HepG2 (cell line): ENCODE results near the gene BCL2L1. TPM values are rescaled to one million over a fixed set of nuclear protein-coding genes. Genes with fewer than 3 reads are reported as not detected.

Experiments used
- AKAP8 ChIP-seq: sonication (generic); formaldehyde crosslinking; IDR thresholded peaks from 2 replicates; pipeline ENCODE4 v1.5.1; 2020; ENCODE audit warnings: mild to moderate bottlenecking, missing genetic modification reagents
- ATF4 ChIP-seq, 2 experiments: fragments of 450-650 bp in 1 of 2; sonication (generic) in 1 of 2; formaldehyde crosslinking; IDR thresholded peaks; 2 replicates each; pipeline versions ENCODE4 v1.5.0 to v1.8.0; 2020 to 2022; ENCODE audit warnings: mild to moderate bottlenecking in 1 of 2, missing genetic modification reagents in 1 of 2
- DNMT3B ChIP-seq: conservative IDR thresholded peaks from 2 replicates; pipeline ENCODE4 v1.6.1; 2016; ENCODE audit warnings: missing biosample characterization, control low read depth
- KLF12 ChIP-seq: sonication (generic); formaldehyde crosslinking; IDR thresholded peaks from 2 replicates; pipeline ENCODE4 v1.4.0; 2020; ENCODE audit warnings: missing genetic modification reagents, borderline replicate concordance
- KMT2A ChIP-seq: sonication (generic); formaldehyde crosslinking; IDR thresholded peaks from 2 replicates; pipeline ENCODE4 v1.4.0; 2020; ENCODE audit warnings: missing genetic modification reagents
- MIER2 ChIP-seq: IDR thresholded peaks from 2 replicates; pipeline ENCODE4 v1.6.1; 2016; ENCODE audit warnings: missing biosample characterization, missing genetic modification reagents
- NKX3-1 ChIP-seq: sonication (generic); formaldehyde crosslinking; IDR thresholded peaks from 2 replicates; pipeline ENCODE4 v1.5.0; 2020; ENCODE audit warnings: missing genetic modification reagents
- POGZ ChIP-seq: sonication (generic); formaldehyde crosslinking; IDR thresholded peaks from 2 replicates; pipeline ENCODE4 v1.4.0; 2020; ENCODE audit warnings: mild to moderate bottlenecking, missing genetic modification reagents
- RBM39 ChIP-seq: fragments of 200-400 bp; formaldehyde crosslinking; IDR thresholded peaks from one replicate; pipeline ENCODE4 v1.6.1; 2018; ENCODE audit warnings: antibody characterized with exemption, mild to moderate bottlenecking, low read depth, low read length; ENCODE audit not compliant: poor library complexity, severe bottlenecking
- RCOR2 ChIP-seq: IDR thresholded peaks from 2 replicates; pipeline ENCODE4 v1.6.1; 2016; ENCODE audit warnings: missing biosample characterization, missing genetic modification reagents
- RELA ChIP-seq: sonication (generic); formaldehyde crosslinking; IDR thresholded peaks from 2 replicates; pipeline ENCODE4 v1.4.0; 2020; ENCODE audit warnings: missing genetic modification reagents
- SMC3 ChIP-seq: IDR thresholded peaks from 2 replicates; pipeline ENCODE4 v1.6.1; 2011; ENCODE audit warnings: low read length, improper control_type of control experiment
- SSRP1 ChIP-seq: IDR thresholded peaks from 2 replicates; pipeline ENCODE4 v1.6.1; 2016; ENCODE audit warnings: control low read depth
- STAG1 ChIP-seq: sonication (generic); formaldehyde crosslinking; IDR thresholded peaks from 2 replicates; pipeline ENCODE4 v1.4.0; 2020; ENCODE audit warnings: missing genetic modification reagents
- TAF1 ChIP-seq: sonication (generic); formaldehyde crosslinking; IDR thresholded peaks from 2 replicates; pipeline ENCODE4 v1.4.0; 2020; ENCODE audit warnings: missing genetic modification reagents
- TBL1XR1 ChIP-seq: fragments of 150-350 bp; IDR thresholded peaks from 2 replicates; pipeline ENCODE4 v1.6.1; 2014; ENCODE audit warnings: borderline replicate concordance, low read length; ENCODE audit not compliant: partially characterized antibody
- TCF12 ChIP-seq, 2 experiments: fragments of 450-650 bp in 1 of 2; sonication (generic) in 1 of 2; formaldehyde crosslinking in 1 of 2; IDR thresholded peaks; 2 replicates each; pipeline versions ENCODE4 v1.6.1 to v1.8.0; 2017 to 2022; ENCODE audit warnings: antibody characterized with exemption in 1 of 2, mild to moderate bottlenecking in 1 of 2, missing genetic modification reagents in 1 of 2, moderate library complexity in 1 of 2
- TERF1 ChIP-seq: sonication (generic); formaldehyde crosslinking; IDR thresholded peaks from 2 replicates; pipeline ENCODE4 v1.8.0; 2022; ENCODE audit warnings: mild to moderate bottlenecking, missing genetic modification reagents, moderate library complexity
- THAP7 ChIP-seq: sonication (generic); formaldehyde crosslinking; IDR thresholded peaks from 2 replicates; pipeline ENCODE4 v1.8.1; 2023; ENCODE audit warnings: mild to moderate bottlenecking, missing genetic modification reagents
- ZBTB1 ChIP-seq: sonication (generic); formaldehyde crosslinking; IDR thresholded peaks from 2 replicates; pipeline ENCODE4 v1.4.0; 2020; ENCODE audit warnings: missing genetic modification reagents, borderline replicate concordance
- ZNF121 ChIP-seq: sonication (generic); formaldehyde crosslinking; IDR thresholded peaks from 2 replicates; pipeline ENCODE4 v1.5.0; 2020; ENCODE audit warnings: mild to moderate bottlenecking, missing genetic modification reagents
- ZNF264 ChIP-seq: sonication (generic); formaldehyde crosslinking; IDR thresholded peaks from 2 replicates; pipeline ENCODE4 v1.4.0; 2020; ENCODE audit warnings: missing genetic modification reagents
- ZNF367 ChIP-seq: sonication (generic); formaldehyde crosslinking; IDR thresholded peaks from 2 replicates; pipeline ENCODE4 v1.4.0; 2020; ENCODE audit warnings: missing genetic modification reagents, borderline replicate concordance
- ZNF484 ChIP-seq: sonication (generic); formaldehyde crosslinking; IDR thresholded peaks from 2 replicates; pipeline ENCODE4 v1.5.1; 2020; ENCODE audit warnings: mild to moderate bottlenecking, low read depth, missing genetic modification reagents, borderline replicate concordance
- ZNF549 ChIP-seq: sonication (generic); formaldehyde crosslinking; IDR thresholded peaks from 2 replicates; pipeline ENCODE4 v1.5.0; 2020; ENCODE audit warnings: missing genetic modification reagents
- ZNF614 ChIP-seq: IDR thresholded peaks from 2 replicates; pipeline ENCODE4 v1.6.1; 2018; ENCODE audit warnings: missing biosample characterization, missing genetic modification reagents, inconsistent platforms, borderline replicate concordance
- ZNF619 ChIP-seq: sonication (generic); formaldehyde crosslinking; IDR thresholded peaks from 2 replicates; pipeline ENCODE4 v1.4.0; 2020; ENCODE audit warnings: mild to moderate bottlenecking, missing genetic modification reagents
- ZNF709 ChIP-seq: sonication (generic); formaldehyde crosslinking; IDR thresholded peaks from 2 replicates; pipeline ENCODE4 v1.5.0; 2020; ENCODE audit warnings: mild to moderate bottlenecking, missing genetic modification reagents
- ZNF75D ChIP-seq: sonication (generic); formaldehyde crosslinking; IDR thresholded peaks from 2 replicates; pipeline ENCODE4 v1.8.1; 2023; ENCODE audit warnings: missing genetic modification reagents, mild to moderate bottlenecking, borderline replicate concordance
- polyA plus RNA-seq, 8 experiments: library from polyadenylated mRNA; depleted of rRNA in 3 of 8; stranded (reverse) in 7 of 8; unstranded in 1 of 8; fragments of >200 nt; fragmentation: Illumina TruSeq in 4 of 8; extraction: Trizol in 4 of 8; gene quantifications; 2 replicates each; pipeline versions ENCODE4 v1.2.1 to v1.2.3, GENCODE V29; 2011 to 2016; ENCODE audit warnings: low read depth in 4 of 8, missing spikeins in 1 of 8, mixed read lengths in 1 of 8; ENCODE audit not compliant: insufficient read depth in 1 of 8
- total RNA-seq, 5 experiments: library from RNA; depleted of rRNA; stranded (reverse); fragments of >200 nt; fragmentation: Illumina TruSeq; extraction: Trizol; gene quantifications; 2 replicates each; pipeline ENCODE4 v1.2.3, GENCODE V29; 2016; ENCODE audit warnings: low read depth in 1 of 5

BCL2L1 gene
- total and polyA plus RNA-seq, 2 of the 13 experiments (the other 11 are each of a cell fraction or from before 2014, with no cell fraction given), result 164 to 258 TPM

- TF ChIP-seq SMC3, result peak; percentile 1; the same call in 1 of the 2 replicates
- TF ChIP-seq ZNF619 (CRISPR knock-in tag), result no peak
- TF ChIP-seq TBL1XR1, result no peak
- no peak for TF ChIP-seq ZNF549
- no peak for TF ChIP-seq POGZ (CRISPR knock-in tag)
- TF ChIP-seq ZNF614 (CRISPR knock-in tag), result 0 out of 2 replicates have a peak, but pooled peaks have one; percentile 26
- TF ChIP-seq DNMT3B (CRISPR knock-in tag), result peak; percentile 70; the same call in 1 of the 2 replicates
- TF ChIP-seq ATF4 (CRISPR knock-in tag; IDR thresholded peaks at IDR 0.05), result no peak
- no peak for TF ChIP-seq ZBTB1 (CRISPR knock-in tag)
- TF ChIP-seq TERF1 (CRISPR knock-in tag), result no peak
- no peak for TF ChIP-seq ZNF75D (CRISPR knock-in tag)
- TF ChIP-seq ZNF121 (CRISPR knock-in tag), result no peak
- TF ChIP-seq TAF1, result no peak; the same call in 1 of the 2 replicates
- TF ChIP-seq RELA, result no peak
- no peak; the same call in 1 of the 2 replicates for TF ChIP-seq AKAP8
- no peak for TF ChIP-seq THAP7 (CRISPR knock-in tag)
- peak; percentile 95 for TF ChIP-seq SSRP1 (CRISPR knock-in tag)
- no peak for TF ChIP-seq ZNF484
- no peak for TF ChIP-seq TCF12 (IDR thresholded peaks at IDR 0.05)
- TF ChIP-seq TCF12 (CRISPR knock-in tag; IDR thresholded peaks at IDR 0.05), result no peak
- no peak for TF ChIP-seq RCOR2
- TF ChIP-seq STAG1 (CRISPR knock-in tag), result no peak
- TF ChIP-seq ZNF709 (CRISPR knock-in tag), result peak; percentile 57; the same call in 1 of the 2 replicates
- peak; percentile 33; the same call in 1 of the 2 replicates for TF ChIP-seq KMT2A (CRISPR knock-in tag)
- no peak for TF ChIP-seq MIER2
- TF ChIP-seq ZNF264 (CRISPR knock-in tag), result no peak
- no peak for TF ChIP-seq KLF12
- no peak for TF ChIP-seq NKX3-1
- TF ChIP-seq ZNF367 (CRISPR knock-in tag), result no peak
- no peak for TF ChIP-seq RBM39
Observed at GRCh38 chr20:31717478-31718201, 5.0 kb downstream of the BCL2L1 start (continued).
